ENCODE measurements around the gene BSG. TPM values are rescaled to one million over a fixed set of nuclear protein-coding genes. Genes with fewer than 3 reads are reported as not detected.

BSG gene
- total RNA-seq, 1 experiment from 2014 or later, result 758 TPM

DNA sequence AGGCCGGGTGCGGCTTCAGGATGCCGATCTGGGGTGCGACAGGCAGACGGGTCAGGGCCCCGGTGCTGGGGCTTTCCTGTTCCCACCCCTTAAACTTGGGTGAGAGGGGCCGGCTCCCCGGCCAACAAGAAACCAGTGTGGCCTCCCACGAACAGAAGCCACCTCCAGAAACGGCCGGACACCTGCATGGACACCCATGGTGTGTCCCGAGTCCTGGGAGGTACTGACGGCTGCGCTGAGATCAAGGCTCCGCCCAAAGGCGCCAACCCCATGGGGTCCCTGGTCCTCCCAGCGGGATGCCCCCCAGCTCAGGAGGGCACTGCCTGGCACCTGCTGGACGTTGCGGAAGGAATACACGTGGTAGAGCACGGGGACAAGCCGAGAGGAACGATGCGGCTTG is 49.4 kb downstream of the BSG start:
- Mint-ChIP-seq H3K4me3 (no peak overlapping the region), H3K9me3 (no peaks in the 10 kb centered on the region), H3K27ac (no peak overlapping the region), H3K27me3 (ENCODE audit: low read depth) (no peaks in the 10 kb centered on the region), H3K4me1 (no peaks in the 10 kb centered on the region; the same call in 1 of the 2 replicates), H3K36me3 (peaks cover 22% of the 10 kb centered on the region)
- TF ChIP-seq, protein P1, sequence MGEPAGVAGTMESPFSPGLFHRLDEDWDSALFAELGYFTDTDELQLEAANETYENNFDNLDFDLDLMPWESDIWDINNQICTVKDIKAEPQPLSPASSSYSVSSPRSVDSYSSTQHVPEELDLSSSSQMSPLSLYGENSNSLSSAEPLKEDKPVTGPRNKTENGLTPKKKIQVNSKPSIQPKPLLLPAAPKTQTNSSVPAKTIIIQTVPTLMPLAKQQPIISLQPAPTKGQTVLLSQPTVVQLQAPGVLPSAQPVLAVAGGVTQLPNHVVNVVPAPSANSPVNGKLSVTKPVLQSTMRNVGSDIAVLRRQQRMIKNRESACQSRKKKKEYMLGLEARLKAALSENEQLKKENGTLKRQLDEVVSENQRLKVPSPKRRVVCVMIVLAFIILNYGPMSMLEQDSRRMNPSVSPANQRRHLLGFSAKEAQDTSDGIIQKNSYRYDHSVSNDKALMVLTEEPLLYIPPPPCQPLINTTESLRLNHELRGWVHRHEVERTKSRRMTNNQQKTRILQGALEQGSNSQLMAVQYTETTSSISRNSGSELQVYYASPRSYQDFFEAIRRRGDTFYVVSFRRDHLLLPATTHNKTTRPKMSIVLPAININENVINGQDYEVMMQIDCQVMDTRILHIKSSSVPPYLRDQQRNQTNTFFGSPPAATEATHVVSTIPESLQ (CRISPR knock-in tag; IDR thresholded peaks at IDR 0.05), result no peak
- TF ChIP-seq, protein P2, sequence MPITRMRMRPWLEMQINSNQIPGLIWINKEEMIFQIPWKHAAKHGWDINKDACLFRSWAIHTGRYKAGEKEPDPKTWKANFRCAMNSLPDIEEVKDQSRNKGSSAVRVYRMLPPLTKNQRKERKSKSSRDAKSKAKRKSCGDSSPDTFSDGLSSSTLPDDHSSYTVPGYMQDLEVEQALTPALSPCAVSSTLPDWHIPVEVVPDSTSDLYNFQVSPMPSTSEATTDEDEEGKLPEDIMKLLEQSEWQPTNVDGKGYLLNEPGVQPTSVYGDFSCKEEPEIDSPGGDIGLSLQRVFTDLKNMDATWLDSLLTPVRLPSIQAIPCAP (CRISPR knock-in tag; IDR thresholded peaks at IDR 0.05), result no peak
- DNase-seq (ENCODE audit: low spot score), result no peak
- ATAC-seq, result no peak
- ChIA-PET POLR2A (no interaction called here), CTCF (no interaction called here)

DNA sequence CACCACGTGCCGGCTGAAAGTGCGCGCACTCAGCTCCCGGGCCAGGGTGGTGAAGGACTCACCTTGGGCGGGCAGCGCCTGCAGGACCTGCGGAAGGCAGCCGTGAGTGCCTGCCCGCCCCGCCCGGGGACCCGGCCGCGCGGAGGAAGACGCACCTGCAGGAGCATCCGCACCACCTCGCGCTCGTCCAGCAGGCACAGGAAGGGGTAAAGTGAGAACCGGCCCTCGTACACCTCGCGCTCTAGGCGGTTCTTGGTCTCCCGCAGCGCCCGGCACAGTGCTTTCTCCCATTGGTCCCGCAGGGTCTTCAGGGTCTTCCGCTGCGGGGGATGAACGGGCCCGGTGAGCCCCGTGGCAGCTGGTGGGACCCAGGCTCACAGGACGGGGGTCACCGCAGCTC is 50.3 kb downstream of the BSG start:
- Mint-ChIP-seq H3K27ac (no peak overlapping the region), H3K36me3 (peaks cover 23% of the 10 kb centered on the region), H3K4me3 (no peak overlapping the region), H3K9me3 (no peaks in the 10 kb centered on the region), H3K4me1 (no peaks in the 10 kb centered on the region; the same call in 1 of the 2 replicates), H3K27me3 (ENCODE audit: low read depth) (no peaks in the 10 kb centered on the region)
- ATAC-seq (no peak), DNase-seq (ENCODE audit: low spot score) (no peak)
- POLR2A ChIA-PET, result no interaction called here
- CTCF ChIA-PET, result no interaction called here
- no peak for TF ChIP-seq CREM (CRISPR knock-in tag; IDR thresholded peaks at IDR 0.05)
- TF ChIP-seq FOXJ3 (CRISPR knock-in tag; IDR thresholded peaks at IDR 0.05; ENCODE audit: borderline replicate concordance), result no peak
- TF ChIP-seq, protein P3, sequence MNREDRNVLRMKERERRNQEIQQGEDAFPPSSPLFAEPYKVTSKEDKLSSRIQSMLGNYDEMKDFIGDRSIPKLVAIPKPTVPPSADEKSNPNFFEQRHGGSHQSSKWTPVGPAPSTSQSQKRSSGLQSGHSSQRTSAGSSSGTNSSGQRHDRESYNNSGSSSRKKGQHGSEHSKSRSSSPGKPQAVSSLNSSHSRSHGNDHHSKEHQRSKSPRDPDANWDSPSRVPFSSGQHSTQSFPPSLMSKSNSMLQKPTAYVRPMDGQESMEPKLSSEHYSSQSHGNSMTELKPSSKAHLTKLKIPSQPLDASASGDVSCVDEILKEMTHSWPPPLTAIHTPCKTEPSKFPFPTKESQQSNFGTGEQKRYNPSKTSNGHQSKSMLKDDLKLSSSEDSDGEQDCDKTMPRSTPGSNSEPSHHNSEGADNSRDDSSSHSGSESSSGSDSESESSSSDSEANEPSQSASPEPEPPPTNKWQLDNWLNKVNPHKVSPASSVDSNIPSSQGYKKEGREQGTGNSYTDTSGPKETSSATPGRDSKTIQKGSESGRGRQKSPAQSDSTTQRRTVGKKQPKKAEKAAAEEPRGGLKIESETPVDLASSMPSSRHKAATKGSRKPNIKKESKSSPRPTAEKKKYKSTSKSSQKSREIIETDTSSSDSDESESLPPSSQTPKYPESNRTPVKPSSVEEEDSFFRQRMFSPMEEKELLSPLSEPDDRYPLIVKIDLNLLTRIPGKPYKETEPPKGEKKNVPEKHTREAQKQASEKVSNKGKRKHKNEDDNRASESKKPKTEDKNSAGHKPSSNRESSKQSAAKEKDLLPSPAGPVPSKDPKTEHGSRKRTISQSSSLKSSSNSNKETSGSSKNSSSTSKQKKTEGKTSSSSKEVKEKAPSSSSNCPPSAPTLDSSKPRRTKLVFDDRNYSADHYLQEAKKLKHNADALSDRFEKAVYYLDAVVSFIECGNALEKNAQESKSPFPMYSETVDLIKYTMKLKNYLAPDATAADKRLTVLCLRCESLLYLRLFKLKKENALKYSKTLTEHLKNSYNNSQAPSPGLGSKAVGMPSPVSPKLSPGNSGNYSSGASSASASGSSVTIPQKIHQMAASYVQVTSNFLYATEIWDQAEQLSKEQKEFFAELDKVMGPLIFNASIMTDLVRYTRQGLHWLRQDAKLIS (CRISPR knock-in tag; IDR thresholded peaks at IDR 0.05; ENCODE audit: borderline replicate concordance), result no peak
- TF ChIP-seq, protein P4, sequence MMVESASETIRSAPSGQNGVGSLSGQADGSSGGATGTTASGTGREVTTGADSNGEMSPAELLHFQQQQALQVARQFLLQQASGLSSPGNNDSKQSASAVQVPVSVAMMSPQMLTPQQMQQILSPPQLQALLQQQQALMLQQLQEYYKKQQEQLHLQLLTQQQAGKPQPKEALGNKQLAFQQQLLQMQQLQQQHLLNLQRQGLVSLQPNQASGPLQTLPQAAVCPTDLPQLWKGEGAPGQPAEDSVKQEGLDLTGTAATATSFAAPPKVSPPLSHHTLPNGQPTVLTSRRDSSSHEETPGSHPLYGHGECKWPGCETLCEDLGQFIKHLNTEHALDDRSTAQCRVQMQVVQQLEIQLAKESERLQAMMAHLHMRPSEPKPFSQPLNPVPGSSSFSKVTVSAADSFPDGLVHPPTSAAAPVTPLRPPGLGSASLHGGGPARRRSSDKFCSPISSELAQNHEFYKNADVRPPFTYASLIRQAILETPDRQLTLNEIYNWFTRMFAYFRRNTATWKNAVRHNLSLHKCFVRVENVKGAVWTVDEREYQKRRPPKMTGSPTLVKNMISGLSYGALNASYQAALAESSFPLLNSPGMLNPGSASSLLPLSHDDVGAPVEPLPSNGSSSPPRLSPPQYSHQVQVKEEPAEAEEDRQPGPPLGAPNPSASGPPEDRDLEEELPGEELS (CRISPR knock-in tag; IDR thresholded peaks at IDR 0.05), result no peak
- no peak for TF ChIP-seq GTF2I (CRISPR knock-in tag; conservative IDR thresholded peaks at IDR 0.05)
- no peak for TF ChIP-seq NFE2L1 (CRISPR knock-in tag; IDR thresholded peaks at IDR 0.05)
- TF ChIP-seq, protein P5, sequence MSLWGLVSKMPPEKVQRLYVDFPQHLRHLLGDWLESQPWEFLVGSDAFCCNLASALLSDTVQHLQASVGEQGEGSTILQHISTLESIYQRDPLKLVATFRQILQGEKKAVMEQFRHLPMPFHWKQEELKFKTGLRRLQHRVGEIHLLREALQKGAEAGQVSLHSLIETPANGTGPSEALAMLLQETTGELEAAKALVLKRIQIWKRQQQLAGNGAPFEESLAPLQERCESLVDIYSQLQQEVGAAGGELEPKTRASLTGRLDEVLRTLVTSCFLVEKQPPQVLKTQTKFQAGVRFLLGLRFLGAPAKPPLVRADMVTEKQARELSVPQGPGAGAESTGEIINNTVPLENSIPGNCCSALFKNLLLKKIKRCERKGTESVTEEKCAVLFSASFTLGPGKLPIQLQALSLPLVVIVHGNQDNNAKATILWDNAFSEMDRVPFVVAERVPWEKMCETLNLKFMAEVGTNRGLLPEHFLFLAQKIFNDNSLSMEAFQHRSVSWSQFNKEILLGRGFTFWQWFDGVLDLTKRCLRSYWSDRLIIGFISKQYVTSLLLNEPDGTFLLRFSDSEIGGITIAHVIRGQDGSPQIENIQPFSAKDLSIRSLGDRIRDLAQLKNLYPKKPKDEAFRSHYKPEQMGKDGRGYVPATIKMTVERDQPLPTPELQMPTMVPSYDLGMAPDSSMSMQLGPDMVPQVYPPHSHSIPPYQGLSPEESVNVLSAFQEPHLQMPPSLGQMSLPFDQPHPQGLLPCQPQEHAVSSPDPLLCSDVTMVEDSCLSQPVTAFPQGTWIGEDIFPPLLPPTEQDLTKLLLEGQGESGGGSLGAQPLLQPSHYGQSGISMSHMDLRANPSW (CRISPR knock-in tag; conservative IDR thresholded peaks at IDR 0.05; ENCODE audit: low read depth), result no peak
- TF ChIP-seq, protein P6, sequence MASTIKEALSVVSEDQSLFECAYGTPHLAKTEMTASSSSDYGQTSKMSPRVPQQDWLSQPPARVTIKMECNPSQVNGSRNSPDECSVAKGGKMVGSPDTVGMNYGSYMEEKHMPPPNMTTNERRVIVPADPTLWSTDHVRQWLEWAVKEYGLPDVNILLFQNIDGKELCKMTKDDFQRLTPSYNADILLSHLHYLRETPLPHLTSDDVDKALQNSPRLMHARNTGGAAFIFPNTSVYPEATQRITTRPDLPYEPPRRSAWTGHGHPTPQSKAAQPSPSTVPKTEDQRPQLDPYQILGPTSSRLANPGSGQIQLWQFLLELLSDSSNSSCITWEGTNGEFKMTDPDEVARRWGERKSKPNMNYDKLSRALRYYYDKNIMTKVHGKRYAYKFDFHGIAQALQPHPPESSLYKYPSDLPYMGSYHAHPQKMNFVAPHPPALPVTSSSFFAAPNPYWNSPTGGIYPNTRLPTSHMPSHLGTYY (CRISPR knock-in tag; IDR thresholded peaks at IDR 0.05), result no peak
- TF ChIP-seq JAZF1 (CRISPR knock-in tag; IDR thresholded peaks at IDR 0.05), result no peak
- TF ChIP-seq GABPB1 (CRISPR knock-in tag; IDR thresholded peaks at IDR 0.05), result no peak
- TF ChIP-seq, protein P7, sequence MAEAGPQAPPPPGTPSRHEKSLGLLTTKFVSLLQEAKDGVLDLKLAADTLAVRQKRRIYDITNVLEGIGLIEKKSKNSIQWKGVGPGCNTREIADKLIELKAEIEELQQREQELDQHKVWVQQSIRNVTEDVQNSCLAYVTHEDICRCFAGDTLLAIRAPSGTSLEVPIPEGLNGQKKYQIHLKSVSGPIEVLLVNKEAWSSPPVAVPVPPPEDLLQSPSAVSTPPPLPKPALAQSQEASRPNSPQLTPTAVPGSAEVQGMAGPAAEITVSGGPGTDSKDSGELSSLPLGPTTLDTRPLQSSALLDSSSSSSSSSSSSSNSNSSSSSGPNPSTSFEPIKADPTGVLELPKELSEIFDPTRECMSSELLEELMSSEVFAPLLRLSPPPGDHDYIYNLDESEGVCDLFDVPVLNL (CRISPR knock-in tag; IDR thresholded peaks at IDR 0.05; ENCODE audit: borderline replicate concordance, low read depth), result no peak
- no peak for TF ChIP-seq ZNF138 (CRISPR knock-in tag; conservative IDR thresholded peaks at IDR 0.05)
- TF ChIP-seq, protein P8, sequence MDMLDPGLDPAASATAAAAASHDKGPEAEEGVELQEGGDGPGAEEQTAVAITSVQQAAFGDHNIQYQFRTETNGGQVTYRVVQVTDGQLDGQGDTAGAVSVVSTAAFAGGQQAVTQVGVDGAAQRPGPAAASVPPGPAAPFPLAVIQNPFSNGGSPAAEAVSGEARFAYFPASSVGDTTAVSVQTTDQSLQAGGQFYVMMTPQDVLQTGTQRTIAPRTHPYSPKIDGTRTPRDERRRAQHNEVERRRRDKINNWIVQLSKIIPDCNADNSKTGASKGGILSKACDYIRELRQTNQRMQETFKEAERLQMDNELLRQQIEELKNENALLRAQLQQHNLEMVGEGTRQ (CRISPR knock-in tag; IDR thresholded peaks at IDR 0.05), result no peak
- no peak for TF ChIP-seq ZNF423 (CRISPR knock-in tag; IDR thresholded peaks at IDR 0.05)
- TF ChIP-seq, protein P9, sequence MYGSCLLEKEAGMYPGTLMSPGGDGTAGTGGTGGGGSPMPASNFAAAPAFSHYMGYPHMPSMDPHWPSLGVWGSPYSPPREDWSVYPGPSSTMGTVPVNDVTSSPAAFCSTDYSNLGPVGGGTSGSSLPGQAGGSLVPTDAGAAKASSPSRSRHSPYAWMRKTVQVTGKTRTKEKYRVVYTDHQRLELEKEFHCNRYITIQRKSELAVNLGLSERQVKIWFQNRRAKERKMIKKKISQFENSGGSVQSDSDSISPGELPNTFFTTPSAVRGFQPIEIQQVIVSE (CRISPR knock-in tag; IDR thresholded peaks at IDR 0.05; ENCODE audit: borderline replicate concordance), result no peak
- TF ChIP-seq ESRRA (CRISPR knock-in tag; IDR thresholded peaks at IDR 0.05; ENCODE audit: borderline replicate concordance), result no peak
- TF ChIP-seq, protein P10, sequence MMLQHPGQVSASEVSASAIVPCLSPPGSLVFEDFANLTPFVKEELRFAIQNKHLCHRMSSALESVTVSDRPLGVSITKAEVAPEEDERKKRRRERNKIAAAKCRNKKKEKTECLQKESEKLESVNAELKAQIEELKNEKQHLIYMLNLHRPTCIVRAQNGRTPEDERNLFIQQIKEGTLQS (CRISPR knock-in tag; conservative IDR thresholded peaks at IDR 0.05), result no peak

Data from WTC11 (cell line).